ENCODE measurements around the gene CCSER1. TPM values are rescaled to one million over a fixed set of nuclear protein-coding genes. Genes with fewer than 3 reads are reported as not detected.

CCSER1 gene
- total and polyA plus RNA-seq, 4 donors, result 0.18 to 2.3 (median 1.2) TPM

DNA sequence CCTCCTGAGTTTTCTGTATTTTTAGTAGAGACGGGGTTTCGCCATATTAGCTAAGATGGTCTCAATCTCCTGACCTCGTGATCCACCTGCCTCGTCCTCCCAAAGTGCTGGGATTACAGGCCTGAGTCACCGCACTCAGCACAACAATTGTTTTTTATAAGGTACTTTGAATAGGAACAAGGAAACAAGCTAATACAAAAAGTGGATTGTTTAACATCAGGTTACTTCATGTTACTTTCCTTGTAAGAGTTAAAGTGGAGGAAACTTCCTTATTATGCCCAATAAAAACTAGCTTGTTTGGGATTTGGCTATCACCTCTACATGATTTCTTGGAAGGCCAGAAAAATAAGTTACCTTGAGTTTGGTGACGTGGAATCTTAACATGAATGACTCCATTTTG, 698.7 kb downstream of the CCSER1 start:
- Histone ChIP-seq H3K9ac (ENCODE audit: low read depth in 1 of 2, low read length in 2 of 2) (no peak overlapping the region), H3K36me3 (ENCODE audit: control insufficient read depth in 4 of 4, insufficient read depth in 3 of 4, low read depth in 1 of 4, low read length in 3 of 4) (no peaks in the 10 kb centered on the region), H3K27me3 (ENCODE audit: control insufficient read depth in 4 of 4, insufficient read depth in 4 of 4, low read length in 3 of 4) (no peaks in the 10 kb centered on the region), H3K9me3 (ENCODE audit: control insufficient read depth in 4 of 4, low read length in 3 of 4) (no peaks in the 10 kb centered on the region), H3K27ac (ENCODE audit: low read depth in 1 of 2, low read length in 2 of 2) (no peak overlapping the region), H3K4me1 (ENCODE audit: control insufficient read depth in 4 of 4, insufficient read depth in 4 of 4, low read length in 3 of 4) (no peaks in the 10 kb centered on the region), H3K4me3 (ENCODE audit: low read depth in 1 of 3, low read length in 3 of 3) (no peak overlapping the region)
- no peak for DNase-seq (ENCODE audit: low spot score)
- TF ChIP-seq, protein P1, sequence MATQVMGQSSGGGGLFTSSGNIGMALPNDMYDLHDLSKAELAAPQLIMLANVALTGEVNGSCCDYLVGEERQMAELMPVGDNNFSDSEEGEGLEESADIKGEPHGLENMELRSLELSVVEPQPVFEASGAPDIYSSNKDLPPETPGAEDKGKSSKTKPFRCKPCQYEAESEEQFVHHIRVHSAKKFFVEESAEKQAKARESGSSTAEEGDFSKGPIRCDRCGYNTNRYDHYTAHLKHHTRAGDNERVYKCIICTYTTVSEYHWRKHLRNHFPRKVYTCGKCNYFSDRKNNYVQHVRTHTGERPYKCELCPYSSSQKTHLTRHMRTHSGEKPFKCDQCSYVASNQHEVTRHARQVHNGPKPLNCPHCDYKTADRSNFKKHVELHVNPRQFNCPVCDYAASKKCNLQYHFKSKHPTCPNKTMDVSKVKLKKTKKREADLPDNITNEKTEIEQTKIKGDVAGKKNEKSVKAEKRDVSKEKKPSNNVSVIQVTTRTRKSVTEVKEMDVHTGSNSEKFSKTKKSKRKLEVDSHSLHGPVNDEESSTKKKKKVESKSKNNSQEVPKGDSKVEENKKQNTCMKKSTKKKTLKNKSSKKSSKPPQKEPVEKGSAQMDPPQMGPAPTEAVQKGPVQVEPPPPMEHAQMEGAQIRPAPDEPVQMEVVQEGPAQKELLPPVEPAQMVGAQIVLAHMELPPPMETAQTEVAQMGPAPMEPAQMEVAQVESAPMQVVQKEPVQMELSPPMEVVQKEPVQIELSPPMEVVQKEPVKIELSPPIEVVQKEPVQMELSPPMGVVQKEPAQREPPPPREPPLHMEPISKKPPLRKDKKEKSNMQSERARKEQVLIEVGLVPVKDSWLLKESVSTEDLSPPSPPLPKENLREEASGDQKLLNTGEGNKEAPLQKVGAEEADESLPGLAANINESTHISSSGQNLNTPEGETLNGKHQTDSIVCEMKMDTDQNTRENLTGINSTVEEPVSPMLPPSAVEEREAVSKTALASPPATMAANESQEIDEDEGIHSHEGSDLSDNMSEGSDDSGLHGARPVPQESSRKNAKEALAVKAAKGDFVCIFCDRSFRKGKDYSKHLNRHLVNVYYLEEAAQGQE (IDR thresholded peaks at IDR 0.05), result no peak
- TF ChIP-seq HNF4G (IDR thresholded peaks at IDR 0.05) (no peak), GABPA (IDR thresholded peaks at IDR 0.05 in 1 of 2, conservative IDR thresholded peaks at IDR 0.05 in 1 of 2) (no peak), FOXA2 (IDR thresholded peaks at IDR 0.05) (no peak), RXRA (IDR thresholded peaks at IDR 0.05) (no peak)
- TF ChIP-seq, protein P2, sequence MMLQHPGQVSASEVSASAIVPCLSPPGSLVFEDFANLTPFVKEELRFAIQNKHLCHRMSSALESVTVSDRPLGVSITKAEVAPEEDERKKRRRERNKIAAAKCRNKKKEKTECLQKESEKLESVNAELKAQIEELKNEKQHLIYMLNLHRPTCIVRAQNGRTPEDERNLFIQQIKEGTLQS (IDR thresholded peaks at IDR 0.05), result no peak
- 82% methylated on average over 6 of the region's 6 CpGs for WGBS

DNA sequence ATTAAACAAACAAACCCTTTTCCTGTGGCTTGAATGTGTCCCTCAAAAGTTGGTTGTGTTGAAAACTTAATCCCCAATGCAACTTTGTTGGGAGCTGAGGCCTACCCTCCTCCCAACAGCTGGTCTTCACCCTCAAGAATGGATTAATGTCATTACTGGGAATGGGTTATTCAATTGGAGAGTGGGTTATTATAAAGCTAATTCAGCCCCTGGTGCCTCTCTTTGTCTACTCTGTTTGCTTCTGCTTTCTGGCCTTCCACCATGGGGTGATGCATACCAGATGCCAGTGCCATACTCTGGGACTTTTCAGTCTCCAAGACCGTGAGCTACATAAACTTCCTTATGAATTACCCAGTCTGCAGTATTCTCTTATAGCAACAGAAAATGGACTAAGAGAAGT, 706.5 kb downstream of the CCSER1 start:
- DNase-seq (ENCODE audit: low spot score), result no peak
- TF ChIP-seq, protein P3, sequence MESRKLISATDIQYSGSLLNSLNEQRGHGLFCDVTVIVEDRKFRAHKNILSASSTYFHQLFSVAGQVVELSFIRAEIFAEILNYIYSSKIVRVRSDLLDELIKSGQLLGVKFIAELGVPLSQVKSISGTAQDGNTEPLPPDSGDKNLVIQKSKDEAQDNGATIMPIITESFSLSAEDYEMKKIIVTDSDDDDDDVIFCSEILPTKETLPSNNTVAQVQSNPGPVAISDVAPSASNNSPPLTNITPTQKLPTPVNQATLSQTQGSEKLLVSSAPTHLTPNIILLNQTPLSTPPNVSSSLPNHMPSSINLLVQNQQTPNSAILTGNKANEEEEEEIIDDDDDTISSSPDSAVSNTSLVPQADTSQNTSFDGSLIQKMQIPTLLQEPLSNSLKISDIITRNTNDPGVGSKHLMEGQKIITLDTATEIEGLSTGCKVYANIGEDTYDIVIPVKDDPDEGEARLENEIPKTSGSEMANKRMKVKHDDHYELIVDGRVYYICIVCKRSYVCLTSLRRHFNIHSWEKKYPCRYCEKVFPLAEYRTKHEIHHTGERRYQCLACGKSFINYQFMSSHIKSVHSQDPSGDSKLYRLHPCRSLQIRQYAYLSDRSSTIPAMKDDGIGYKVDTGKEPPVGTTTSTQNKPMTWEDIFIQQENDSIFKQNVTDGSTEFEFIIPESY (IDR thresholded peaks at IDR 0.05), result no peak
- TF ChIP-seq HNF4A (conservative IDR thresholded peaks at IDR 0.05) (no peak), SP1 (IDR thresholded peaks at IDR 0.05) (no peak), HNF4G (IDR thresholded peaks at IDR 0.05) (no peak), JUND (IDR thresholded peaks at IDR 0.05) (no peak), NR2F2 (IDR thresholded peaks at IDR 0.05) (no peak)
- no peak overlapping the region for H3K4me3 ChIP-seq (ENCODE audit: low read depth in 1 of 3, low read length in 3 of 3)
- H3K36me3 ChIP-seq (ENCODE audit: control insufficient read depth in 4 of 4, insufficient read depth in 3 of 4, low read depth in 1 of 4, low read length in 3 of 4), result no peaks in the 10 kb centered on the region
- H3K27ac ChIP-seq (ENCODE audit: low read depth in 1 of 2, low read length in 2 of 2), result no peak overlapping the region
- H3K27me3 ChIP-seq (ENCODE audit: control insufficient read depth in 4 of 4, insufficient read depth in 4 of 4, low read length in 3 of 4), result no peaks in the 10 kb centered on the region
- no peak overlapping the region for H3K9ac ChIP-seq (ENCODE audit: low read depth in 1 of 2, low read length in 2 of 2)
- H3K4me1 ChIP-seq (ENCODE audit: control insufficient read depth in 4 of 4, insufficient read depth in 4 of 4, low read length in 3 of 4), result no peaks in the 10 kb centered on the region
- 91% methylated on average over 1 of the region's 1 CpG for WGBS
- H3K9me3 ChIP-seq (ENCODE audit: control insufficient read depth in 4 of 4, low read length in 3 of 4), result no peaks in the 10 kb centered on the region

DNA sequence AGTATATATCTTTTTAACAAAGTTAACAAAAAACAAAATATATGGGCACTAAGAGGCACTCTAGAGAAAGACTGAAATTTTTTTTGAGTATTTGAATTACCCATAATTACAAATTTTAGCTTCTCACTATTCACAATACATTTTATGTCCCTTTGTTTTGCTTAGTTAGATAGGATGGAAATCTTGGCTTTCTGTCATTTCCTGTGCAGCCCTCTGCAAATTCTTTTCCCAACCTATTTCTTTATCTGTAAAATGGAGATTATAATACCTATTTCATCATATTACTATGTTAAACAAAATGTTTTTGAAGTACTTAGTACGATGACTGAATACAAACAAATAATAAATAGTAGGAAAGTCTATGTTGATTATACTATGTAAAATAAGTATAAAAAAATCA, 710.0 kb downstream of the CCSER1 start:
- 73% methylated on average over 1 of the region's 1 CpG for WGBS
- H3K36me3 ChIP-seq (ENCODE audit: control insufficient read depth in 4 of 4, insufficient read depth in 3 of 4, low read depth in 1 of 4, low read length in 3 of 4), result no peaks in the 10 kb centered on the region
- no peak overlapping the region for H3K27ac ChIP-seq (ENCODE audit: low read depth in 1 of 2, low read length in 2 of 2)
- H3K9me3 ChIP-seq (ENCODE audit: control insufficient read depth in 4 of 4, low read length in 3 of 4), result no peaks in the 10 kb centered on the region
- DNase-seq (ENCODE audit: low spot score), result no peak
- no peaks in the 10 kb centered on the region for H3K4me1 ChIP-seq (ENCODE audit: control insufficient read depth in 4 of 4, insufficient read depth in 4 of 4, low read length in 3 of 4)
- no peak overlapping the region for H3K4me3 ChIP-seq (ENCODE audit: low read depth in 1 of 3, low read length in 3 of 3)
- no peaks in the 10 kb centered on the region for H3K27me3 ChIP-seq (ENCODE audit: control insufficient read depth in 4 of 4, insufficient read depth in 4 of 4, low read length in 3 of 4)
- no peak overlapping the region for H3K9ac ChIP-seq (ENCODE audit: low read depth in 1 of 2, low read length in 2 of 2)
- TF ChIP-seq HNF4A (conservative IDR thresholded peaks at IDR 0.05), result no peak
- no peak for TF ChIP-seq RXRA (IDR thresholded peaks at IDR 0.05)
- no peak for TF ChIP-seq GABPA (IDR thresholded peaks at IDR 0.05 in 1 of 2, conservative IDR thresholded peaks at IDR 0.05 in 1 of 2)
- no peak for TF ChIP-seq TAF1 (conservative IDR thresholded peaks at IDR 0.05)
- TF ChIP-seq FOXA2 (IDR thresholded peaks at IDR 0.05), result no peak
- no peak for TF ChIP-seq YY1 (IDR thresholded peaks at IDR 0.05)
- TF ChIP-seq, protein P2 (IDR thresholded peaks at IDR 0.05), result no peak
- no peak for TF ChIP-seq RAD21 (IDR thresholded peaks at IDR 0.05)
- TF ChIP-seq, protein P4, sequence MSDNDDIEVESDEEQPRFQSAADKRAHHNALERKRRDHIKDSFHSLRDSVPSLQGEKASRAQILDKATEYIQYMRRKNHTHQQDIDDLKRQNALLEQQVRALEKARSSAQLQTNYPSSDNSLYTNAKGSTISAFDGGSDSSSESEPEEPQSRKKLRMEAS (IDR thresholded peaks at IDR 0.05), result no peak
- TF ChIP-seq SP1 (IDR thresholded peaks at IDR 0.05), result no peak
- no peak for TF ChIP-seq JUND (IDR thresholded peaks at IDR 0.05)
- TF ChIP-seq, protein P1 (IDR thresholded peaks at IDR 0.05), result no peak
- TF ChIP-seq, protein P3 (IDR thresholded peaks at IDR 0.05), result no peak
- no peak for TF ChIP-seq NR2F2 (IDR thresholded peaks at IDR 0.05)

Measured in liver (tissue), 9 donors.